GM21360 (cell line): Measurements from ENCODE around the gene ABHD11.

Experiments
- ATAC-seq: cut with Tn5 transposase; IDR thresholded peaks from one replicate; pipeline ENCODE4 v1.9.1; 2021; ENCODE audit warnings: mild to moderate bottlenecking, moderate library complexity; ENCODE audit not compliant: unreplicated experiment

The ABHD11 gene

GRCh38 chr7:73702665-73703064, 35.9 kb downstream of the ABHD11 start:
- no peak for ATAC-seq

DNA sequence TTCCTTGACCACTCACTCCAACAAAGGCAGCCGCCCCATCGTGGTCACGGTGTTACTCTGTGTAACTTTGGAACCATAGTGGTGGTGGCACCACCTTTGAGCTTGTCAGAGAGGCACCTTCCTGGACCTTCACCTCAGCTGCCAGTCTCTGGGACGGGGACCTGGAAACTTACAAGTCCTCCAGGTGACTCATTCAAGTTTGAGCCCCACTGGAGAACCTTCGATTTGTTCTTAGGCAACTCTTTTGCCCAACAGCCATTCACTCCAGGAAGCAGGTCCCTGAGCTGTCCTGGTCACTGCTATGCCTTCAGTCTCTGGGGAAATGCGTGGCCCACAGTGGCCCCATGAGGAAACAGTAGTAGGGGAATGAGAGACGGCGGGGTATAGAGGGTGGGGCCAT, 36.4 kb downstream of the ABHD11 start:
- ATAC-seq = no peak

- no peak for ATAC-seq
Observed at GRCh38 chr7:73701357-73701995, 37.1 kb downstream of the ABHD11 start.

DNA sequence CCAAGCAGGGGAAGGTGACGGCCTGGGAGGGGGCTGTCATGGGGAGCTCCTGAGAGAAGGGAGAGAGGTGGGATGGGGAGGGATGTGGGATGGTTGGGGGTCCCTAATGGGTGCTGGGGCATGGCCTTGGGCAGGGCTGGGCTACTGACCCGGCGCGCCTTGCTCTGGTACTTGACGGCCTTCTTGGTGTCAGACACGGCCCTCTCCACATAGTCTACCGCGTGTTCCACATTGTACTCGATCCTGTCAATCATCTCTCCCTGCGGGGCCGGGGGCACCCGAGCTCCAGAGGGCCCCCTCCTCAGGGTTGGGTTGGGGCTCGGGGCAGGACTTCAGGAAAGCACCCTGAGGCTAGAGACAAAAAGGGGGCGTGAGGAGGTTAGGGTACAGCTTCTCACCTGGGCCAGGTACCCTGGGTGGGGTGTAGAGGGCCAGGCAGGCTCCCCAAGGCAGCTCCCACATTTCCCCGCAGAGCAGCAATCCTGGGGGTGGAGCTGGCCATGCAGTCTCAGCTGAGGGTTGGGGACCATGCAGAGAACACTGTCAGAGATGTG, 37.9 kb downstream of the ABHD11 start:
- ATAC-seq = no peak

DNA sequence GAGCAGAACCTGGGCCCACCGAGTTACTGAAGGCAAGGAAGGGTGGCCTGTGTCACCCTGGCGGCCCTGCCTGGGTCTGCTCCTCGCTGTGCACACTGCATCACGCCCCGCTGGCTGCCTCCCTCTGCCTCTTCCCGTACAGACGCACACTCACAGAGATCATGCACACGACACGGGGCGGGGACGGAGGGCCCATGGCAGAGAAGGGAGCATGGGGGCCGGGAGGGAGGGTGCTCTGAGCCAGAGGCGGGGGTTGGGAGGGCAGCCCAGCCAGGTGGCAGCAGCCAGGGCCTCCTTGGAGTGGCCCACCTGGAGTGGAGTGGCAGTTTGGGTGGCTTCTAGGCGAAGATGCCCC, 38.6 kb downstream of the ABHD11 start:
- ATAC-seq = no peak

DNA sequence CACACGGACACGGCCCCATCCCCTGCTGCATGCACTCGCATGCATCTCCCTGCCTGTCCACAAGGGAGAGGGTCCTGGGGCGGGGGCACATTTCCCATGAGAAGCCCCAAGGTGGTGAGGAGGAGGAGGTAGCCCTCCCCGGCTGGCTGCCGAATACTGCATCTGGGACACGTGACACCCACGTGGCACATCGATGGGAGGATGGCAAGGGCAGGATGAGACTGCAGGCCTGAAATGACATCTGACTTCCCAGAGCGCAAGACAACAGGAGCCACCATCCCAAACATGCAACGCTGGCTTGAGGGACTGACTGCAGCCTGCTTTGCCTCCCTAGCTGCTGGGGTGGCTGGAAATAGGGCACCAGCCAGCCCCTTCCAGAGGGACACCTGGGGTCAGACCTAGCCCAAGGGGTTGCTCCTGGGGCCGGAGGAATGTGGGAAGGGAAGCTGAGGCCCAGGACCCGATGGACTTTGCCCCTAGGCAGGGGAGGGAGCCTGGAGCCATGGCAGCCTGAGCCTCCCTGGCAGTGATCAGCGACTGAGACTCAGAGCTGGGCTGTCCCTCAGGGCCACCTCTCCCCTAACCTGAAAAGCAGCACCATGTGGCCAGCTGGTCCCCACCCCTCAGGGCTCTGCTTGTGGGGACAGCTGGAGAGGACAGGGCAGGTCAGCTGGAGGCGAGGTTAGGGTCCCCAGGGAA, 39.1 kb downstream of the ABHD11 start:
- no peak for ATAC-seq

- ATAC-seq = no peak
Observed at GRCh38 chr7:73698410-73698809, 40.2 kb downstream of the ABHD11 start.

- ATAC-seq = no peak
Observed at GRCh38 chr7:73696372-73696771, 42.2 kb downstream of the ABHD11 start.

DNA sequence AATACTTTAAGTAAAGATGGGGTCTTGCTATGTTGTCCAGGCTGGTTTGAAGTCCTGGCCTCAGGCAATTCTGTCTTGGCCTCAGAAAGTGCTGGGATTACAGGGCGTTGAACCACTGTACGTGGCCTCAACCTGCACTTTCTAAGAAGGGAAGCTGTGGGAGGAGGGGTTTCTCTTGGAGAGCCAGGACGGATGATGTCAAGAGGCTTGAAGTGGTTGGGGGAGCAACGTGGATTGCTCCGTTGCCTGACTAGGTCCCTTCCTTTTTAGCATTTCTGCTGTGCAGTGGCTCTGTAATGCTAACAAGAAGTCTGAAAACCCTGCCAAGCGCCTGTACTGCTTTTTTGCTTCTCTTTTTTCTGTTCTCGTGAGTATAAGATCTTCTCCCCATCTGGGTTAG, 48.0 kb downstream of the ABHD11 start:
- ATAC-seq = no peak

GRCh38 chr7:73688288-73688687, 50.3 kb downstream of the ABHD11 start:
- no peak for ATAC-seq
